Neural crest cell (in vitro differentiated cells): ENCODE data around the gene GAS1. TPM values are rescaled to one million over a fixed set of nuclear protein-coding genes. Genes with fewer than 3 reads are reported as not detected.

ENCODE experiments used
- DNase-seq: peaks from one replicate; pipeline ENCODE4 v3.0.0; 2021; ENCODE audit warnings: low read depth, mixed read lengths, low spot score
- H3K27ac Mint-ChIP-seq: one replicate; pipeline ENCODE4 v1.8.0; 2021; ENCODE audit warnings: mild to moderate bottlenecking, mixed read lengths; ENCODE audit not compliant: unreplicated experiment
- H3K27me3 Mint-ChIP-seq: 2 replicates; pipeline ENCODE4 v1.8.0; 2021; ENCODE audit warnings: low read depth, mild to moderate bottlenecking, mixed read lengths
- H3K36me3 Mint-ChIP-seq: 2 replicates; pipeline ENCODE4 v1.8.0; 2021; ENCODE audit warnings: low read depth, mild to moderate bottlenecking, mixed read lengths
- H3K4me1 Mint-ChIP-seq: 2 replicates; pipeline ENCODE4 v1.8.0; 2021; ENCODE audit warnings: mixed read lengths
- H3K4me3 Mint-ChIP-seq: one replicate; pipeline ENCODE4 v1.8.0; 2021; ENCODE audit warnings: mild to moderate bottlenecking, mixed read lengths
- H3K9me3 Mint-ChIP-seq: 2 replicates; pipeline ENCODE4 v1.8.0; 2021; ENCODE audit warnings: mixed read lengths
- CTCF ChIP-seq: fragments of 200-600 bp; sonication (generic); conservative IDR thresholded peaks from 2 replicates; pipeline ENCODE4 v1.5.0; 2021; ENCODE audit warnings: antibody characterized with exemption, mild to moderate bottlenecking
- total RNA-seq: library from RNA; stranded (reverse); gene quantifications from 2 replicates; pipeline ENCODE4 v1.2.1, GENCODE V29; 2021

The GAS1 gene
- total RNA-seq, 1 donor from 2014 or later = 24.6 TPM

GRCh38 chr9:86975036-86975435 lies 27.7 kb upstream of the GAS1 start:
- Mint-ChIP-seq H3K4me1 (no peaks in the 10 kb centered on the region), H3K9me3 (peaks cover 5% of the 10 kb centered on the region), H3K27me3 (no peaks in the 10 kb centered on the region), H3K36me3 (no peaks in the 10 kb centered on the region), H3K27ac (no peak overlapping the region), H3K4me3 (no peak overlapping the region)
- no peak for TF ChIP-seq CTCF
- DNase-seq = no peak

GRCh38 chr9:86974421-86974820 lies 27.1 kb upstream of the GAS1 start:
- Mint-ChIP-seq H3K27ac (no peak overlapping the region), H3K9me3 (peaks cover 5% of the 10 kb centered on the region), H3K36me3 (no peaks in the 10 kb centered on the region), H3K27me3 (no peaks in the 10 kb centered on the region), H3K4me3 (no peak overlapping the region), H3K4me1 (no peaks in the 10 kb centered on the region)
- DNase-seq = no peak
- TF ChIP-seq CTCF = no peak

- no peak overlapping the region for H3K27ac Mint-ChIP-seq
- H3K27me3 Mint-ChIP-seq = no peaks in the 10 kb centered on the region
- no peak overlapping the region for H3K4me3 Mint-ChIP-seq
- no peaks in the 10 kb centered on the region for H3K4me1 Mint-ChIP-seq
- H3K36me3 Mint-ChIP-seq = no peaks in the 10 kb centered on the region
- DNase-seq = no peak
- TF ChIP-seq CTCF = no peak
- peaks cover 5% of the 10 kb centered on the region for H3K9me3 Mint-ChIP-seq
Observed at GRCh38 chr9:86971742-86972141, 24.4 kb upstream of the GAS1 start.

- H3K27me3 Mint-ChIP-seq = no peaks in the 10 kb centered on the region
- H3K4me1 Mint-ChIP-seq = no peaks in the 10 kb centered on the region
- H3K9me3 Mint-ChIP-seq = no peaks in the 10 kb centered on the region
- H3K4me3 Mint-ChIP-seq = no peak overlapping the region
- no peaks in the 10 kb centered on the region for H3K36me3 Mint-ChIP-seq
- DNase-seq = no peak
- TF ChIP-seq CTCF = no peak
- no peak overlapping the region for H3K27ac Mint-ChIP-seq
Observed at GRCh38 chr9:86968258-86968920, 21.1 kb upstream of the GAS1 start.

- Mint-ChIP-seq H3K27ac (peak overlapping the region; percentile 36), H3K27me3 (no peaks in the 10 kb centered on the region), H3K36me3 (no peaks in the 10 kb centered on the region), H3K9me3 (no peaks in the 10 kb centered on the region), H3K4me1 (no peaks in the 10 kb centered on the region), H3K4me3 (no peak overlapping the region)
- TF ChIP-seq CTCF = no peak
- DNase-seq = no peak
Observed at GRCh38 chr9:86966852-86967511, 19.7 kb upstream of the GAS1 start.
